ENCODE measurements around the gene ARGLU1.

ARGLU1 gene

DNA sequence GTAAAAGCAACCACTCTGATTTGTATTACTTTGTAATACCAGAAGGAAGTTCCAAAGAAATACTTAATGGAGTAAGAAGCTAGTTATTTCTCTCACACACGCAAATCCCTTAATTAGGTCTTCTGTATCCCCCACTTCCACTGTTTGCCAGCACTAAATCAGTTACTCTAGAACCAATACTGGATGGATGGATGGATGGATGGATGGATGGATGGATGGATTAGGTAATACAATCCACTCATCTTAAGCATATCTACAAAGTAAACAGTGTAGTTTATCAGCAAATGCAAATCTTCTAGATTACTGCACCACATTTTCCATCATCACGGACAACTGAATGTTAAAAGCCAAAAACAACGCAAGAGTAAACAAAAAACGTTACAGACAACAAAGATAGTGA, 27.3 kb downstream of the ARGLU1 start:
- no peak for DNase-seq

DNA sequence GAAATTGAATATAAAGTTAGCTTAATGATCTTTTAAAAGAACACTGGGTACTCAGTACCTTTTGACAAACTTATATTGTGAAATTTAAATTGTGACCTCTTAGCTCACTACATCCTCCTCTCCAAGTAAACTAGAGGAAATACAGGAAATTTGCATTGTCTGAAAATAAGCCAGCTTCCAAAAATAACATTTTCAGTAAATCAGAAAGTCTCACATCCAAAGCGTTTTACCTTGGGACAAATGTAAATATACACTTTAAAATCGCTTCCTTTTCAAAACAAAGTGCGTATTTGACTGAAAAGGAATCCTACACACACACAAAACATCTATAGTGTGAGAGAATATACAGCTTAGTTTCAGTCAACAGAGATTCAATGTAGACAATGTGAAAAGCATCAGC, 30.4 kb downstream of the ARGLU1 start:
- no peak for DNase-seq

DNA sequence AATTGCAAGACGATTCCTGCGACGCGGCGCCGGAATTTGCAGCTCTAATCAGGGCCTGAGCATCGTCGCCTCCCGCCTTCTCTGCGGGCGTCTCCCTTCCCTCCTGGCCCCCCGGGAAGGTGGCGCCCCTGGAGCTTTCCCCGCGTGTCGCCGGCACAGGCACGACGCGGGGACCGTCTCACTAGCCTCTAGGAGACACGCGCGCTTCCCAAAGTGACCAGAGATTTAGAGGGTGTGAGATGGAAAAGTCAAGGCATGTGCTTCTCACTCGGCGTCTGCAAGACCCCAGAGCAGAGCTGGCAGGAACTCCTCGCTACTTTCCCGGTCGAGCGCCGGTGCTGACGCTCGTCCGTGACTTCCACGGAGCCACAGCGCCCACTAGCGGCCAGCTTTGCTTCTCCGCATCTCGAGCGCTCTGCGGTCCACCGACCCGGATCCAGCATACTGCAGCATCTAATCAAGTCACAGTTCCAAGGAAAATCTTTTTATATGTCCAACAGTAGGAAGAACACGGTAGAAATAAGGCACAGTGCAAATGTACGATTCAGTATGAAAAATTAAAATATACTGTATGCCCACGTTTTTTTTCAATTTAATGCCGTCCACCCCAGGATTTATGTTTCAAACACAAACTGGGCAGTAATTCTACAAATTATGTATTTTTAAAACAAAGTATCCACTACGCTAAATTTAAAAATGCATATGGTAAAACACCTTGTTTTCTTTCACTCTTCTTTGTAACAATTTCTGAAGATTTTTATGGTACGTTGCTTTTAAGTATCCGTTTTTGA, 31.5 kb downstream of the ARGLU1 start:
- peak; percentile 73 for DNase-seq

DNA sequence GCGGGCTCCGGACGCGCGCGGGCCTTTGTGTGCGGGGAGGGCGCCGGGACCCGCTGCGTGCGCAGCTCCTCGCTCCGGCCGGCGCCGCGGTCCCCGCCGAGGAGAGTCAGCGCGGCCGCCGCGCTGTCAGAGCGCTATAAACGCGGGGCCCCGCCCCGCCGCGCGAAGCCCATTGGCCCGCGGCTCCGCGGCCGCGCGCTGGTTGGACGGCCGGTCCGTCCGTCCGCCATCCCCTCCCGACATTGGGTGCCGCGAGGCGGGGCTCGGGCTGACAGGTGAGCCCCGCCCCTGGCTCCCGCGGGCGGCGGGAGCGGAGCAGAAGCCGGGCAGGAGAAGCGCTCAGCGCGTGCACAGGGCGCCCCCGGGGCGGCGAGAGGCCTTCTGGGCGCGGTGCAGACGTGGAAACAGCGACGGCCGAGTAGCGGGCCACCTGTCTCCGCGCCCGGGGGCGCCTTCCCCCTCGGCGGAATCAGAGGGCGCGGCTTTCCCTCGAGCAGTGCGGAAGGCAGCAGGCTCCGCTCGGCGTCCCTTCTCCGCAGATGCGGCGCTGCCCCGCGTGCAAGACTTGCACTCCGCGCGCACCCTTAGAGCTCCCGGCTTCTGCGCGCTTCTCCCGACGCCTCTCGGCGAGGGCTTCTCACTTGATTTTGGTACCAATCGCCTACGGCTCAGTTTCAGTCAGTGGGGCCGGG, 32.2 kb downstream of the ARGLU1 start, which contains the start of gene EFNB2:
TSS of gene EFNB2 (minus strand) at position 111 of the 692 bp plus-strand sequence. CDS start 698 bp downstream, outside the sequence.
- peak; percentile 94 for DNase-seq

DNA sequence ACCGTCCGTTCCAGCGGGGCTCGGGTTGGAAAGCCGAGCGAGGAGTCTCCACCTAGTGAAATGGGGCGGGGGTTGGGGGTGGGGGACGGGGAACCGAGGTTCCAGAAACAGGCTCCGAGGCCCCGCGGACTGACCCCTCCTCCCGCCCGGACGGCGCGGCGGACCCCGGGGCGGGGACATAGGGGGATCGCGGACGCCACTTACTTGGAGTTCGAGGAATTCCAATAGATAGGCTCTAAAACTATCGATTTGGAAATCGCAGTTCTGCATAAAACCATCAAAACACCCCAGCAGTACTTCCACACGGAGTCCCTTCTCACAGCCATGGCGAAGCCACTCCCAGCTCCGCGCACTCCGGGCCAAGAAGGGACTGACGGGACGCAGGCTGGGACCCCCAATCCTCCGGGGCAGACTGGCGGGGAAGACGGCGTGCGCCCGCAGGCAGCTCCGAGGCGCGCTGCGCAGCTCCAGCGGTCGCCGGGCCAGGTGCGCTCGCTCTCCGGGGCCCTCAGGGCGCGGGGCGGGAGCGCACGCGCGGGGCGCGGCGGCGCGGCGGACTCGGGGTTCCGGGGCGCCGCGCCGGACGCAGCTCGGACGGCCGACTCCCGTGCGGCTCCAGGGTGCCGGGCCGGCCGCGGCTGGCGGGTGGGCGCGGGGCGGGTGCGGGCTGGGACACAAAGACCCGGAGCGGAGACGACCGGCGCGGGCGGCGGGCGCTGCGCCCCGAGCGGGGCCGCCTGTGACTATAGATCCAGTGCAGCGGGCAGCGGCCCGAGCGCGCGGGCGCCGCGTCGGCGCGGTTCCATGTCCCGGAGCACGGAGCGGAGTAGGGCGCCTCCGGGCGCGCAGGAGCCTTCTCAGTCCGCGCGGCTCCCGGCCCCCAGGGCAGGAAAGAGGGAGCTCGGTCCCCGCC, 33.0 kb downstream of the ARGLU1 start:
- no peak for DNase-seq

DNA sequence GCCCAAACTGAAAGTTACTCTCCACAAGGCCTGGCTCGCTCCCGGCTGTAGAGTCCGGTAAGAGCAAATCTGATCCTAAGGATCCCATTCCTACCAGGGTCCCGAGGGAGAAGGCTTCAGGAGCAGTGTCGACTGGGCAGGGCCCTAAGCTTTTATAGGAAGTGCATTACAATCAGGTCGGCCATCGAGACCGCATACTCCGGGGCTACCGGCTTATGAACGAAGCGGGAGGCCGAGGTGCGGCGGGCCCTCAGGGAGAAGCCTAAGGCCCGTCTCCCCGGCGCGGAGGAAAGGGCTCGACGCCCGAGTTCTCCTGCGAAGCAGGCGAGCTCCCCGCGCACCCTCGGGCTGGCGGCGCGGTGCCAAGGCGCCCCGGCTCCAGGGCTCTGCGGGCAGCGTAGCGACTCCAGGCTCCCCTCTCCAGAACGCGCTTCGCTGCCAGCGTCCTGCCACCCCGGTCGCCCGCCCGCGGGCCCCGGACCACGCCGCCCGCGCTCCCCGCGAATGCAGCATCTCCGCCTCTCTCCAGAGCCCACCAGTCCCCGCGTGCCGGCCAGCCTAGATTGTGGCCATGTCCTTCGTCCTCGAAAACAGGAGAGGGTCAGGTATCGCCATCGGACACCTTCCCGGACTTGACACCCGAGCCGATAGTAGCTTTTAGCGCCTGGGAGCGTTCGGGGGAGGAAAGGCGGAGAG, 33.8 kb downstream of the ARGLU1 start:
- DNase-seq: peak; percentile 46

DNA sequence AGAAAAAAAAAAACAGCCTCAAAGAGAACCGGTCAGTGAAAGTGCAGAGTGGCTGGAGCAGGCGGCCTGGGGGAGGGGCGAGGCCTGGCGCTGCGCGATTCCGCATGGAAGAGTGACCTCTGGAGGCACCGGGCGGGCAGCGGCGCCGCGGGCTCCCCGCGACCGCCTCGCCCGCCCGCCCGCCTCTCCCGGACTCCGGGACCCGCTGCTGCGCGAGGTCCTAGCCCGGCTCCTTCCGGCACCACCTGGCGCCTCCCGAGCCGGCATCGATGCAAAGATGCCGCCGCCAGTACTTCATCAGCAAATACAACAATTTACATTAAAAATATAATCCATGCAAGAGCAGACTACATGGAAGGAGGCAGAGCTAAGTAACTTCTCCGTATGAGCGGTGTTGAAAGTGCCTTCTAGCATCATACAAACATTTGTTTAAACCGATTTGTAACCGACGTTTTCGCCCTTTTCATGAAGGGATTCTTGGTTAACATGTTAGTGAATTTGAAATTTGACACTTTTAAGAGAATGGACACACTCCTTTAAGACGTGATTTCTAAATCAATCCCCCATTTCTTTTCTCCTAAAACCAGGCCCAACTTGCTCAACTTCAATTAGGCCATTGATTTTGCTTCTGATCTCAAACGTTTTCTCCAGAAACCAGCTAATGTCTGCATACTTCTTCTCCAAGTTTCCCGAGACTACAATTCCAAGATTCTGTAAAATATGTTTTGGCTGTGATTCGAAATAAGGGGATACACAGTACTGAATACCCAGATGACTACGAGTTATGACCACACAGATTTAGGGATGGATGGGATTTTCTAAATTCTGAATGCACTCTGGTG, 34.6 kb downstream of the ARGLU1 start:
- DNase-seq: peak; percentile 70

DNA sequence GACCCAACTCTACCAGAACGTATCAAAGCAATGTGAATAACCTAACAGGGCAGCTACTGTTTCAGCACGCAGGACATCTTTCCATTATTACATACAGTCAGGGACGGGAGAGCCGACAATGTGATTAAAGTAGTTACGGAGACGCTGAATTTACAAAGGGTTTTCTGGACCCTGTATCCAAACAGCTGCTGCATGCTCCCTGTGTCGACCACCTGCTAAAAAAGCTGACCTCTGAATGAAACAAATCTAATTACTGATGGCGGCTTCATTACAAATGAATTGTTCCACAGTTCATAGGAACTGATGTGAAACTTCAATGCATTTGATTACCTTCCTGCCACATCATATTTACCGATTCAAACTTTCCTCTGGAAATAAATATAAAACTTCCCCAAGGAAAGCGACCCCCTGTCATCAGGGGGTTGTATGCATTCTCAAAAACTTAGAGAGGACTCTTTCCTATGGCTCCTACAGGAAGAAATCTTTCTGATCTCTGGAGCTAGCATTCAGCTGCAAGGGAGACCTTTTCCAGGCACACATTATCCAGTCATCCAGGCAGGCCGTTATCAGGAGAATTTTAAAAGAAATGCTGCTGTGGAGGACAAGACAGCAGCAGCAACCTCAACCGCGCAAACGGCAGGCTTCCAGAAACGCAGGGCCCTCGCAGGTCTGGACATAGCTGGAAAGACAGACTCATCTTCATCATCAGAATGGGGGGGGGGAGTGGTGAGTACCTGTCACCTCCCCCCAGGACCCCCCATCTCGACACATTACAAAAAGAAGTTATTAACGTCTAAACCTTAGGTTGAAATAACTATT, 35.6 kb downstream of the ARGLU1 start:
- peak; percentile 25 for DNase-seq

DNA sequence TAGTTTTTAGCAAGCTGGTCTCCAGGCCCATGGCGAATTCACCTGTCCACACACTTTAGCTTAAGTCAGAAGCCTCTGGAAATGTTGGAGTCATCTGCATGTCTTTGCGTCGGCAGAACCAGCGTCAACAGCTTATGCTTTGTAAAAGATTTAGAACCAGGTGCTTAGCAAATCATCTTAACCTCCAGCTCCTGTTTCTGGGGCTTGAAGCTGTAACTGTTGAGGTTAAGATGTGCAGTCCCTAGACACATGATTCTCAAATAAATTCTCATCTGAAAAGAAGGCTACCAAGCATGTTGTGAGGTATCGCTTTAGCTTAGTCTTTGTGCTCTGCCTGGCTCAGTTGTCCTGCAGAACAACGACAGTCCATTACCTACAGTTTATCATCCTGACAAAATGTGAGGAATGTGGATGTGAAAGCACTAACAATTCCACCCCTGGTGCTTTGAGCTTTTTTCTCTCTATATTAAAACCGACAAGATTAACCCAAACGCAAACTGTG, 36.9 kb downstream of the ARGLU1 start:
- no peak for DNase-seq

DNA sequence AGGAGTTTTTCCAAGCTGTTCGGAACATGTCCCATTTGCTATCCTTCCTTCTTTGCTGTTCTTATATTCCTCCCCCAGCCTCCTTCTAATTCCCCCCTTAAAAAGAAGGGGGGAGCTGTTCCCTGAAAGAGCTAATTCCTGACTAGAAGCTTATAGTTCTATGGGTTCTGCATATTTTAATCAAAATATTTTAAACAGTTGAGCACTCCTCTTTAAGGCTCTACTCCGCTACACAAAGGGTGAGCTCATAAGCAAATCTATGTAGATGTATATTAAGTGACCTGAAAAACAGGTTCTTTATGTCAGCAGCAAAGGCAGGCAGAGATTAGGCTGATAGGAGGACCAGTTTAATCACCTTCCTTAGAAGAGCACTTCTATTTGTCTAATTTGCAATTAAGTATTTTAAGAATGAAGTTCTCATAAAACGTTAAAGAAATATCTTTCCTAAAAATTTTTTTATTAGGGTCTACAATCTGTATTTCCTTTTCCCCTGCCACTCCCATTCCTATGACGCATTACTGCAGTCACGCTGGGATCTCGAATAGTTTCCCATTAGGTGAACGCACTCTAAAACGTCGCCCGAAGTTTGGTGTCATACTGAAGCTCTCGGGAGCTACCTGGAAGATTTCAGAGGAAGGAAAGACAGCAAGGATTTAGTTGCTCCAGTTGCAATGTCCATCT, 37.6 kb downstream of the ARGLU1 start:
- DNase-seq: no peak

DNA sequence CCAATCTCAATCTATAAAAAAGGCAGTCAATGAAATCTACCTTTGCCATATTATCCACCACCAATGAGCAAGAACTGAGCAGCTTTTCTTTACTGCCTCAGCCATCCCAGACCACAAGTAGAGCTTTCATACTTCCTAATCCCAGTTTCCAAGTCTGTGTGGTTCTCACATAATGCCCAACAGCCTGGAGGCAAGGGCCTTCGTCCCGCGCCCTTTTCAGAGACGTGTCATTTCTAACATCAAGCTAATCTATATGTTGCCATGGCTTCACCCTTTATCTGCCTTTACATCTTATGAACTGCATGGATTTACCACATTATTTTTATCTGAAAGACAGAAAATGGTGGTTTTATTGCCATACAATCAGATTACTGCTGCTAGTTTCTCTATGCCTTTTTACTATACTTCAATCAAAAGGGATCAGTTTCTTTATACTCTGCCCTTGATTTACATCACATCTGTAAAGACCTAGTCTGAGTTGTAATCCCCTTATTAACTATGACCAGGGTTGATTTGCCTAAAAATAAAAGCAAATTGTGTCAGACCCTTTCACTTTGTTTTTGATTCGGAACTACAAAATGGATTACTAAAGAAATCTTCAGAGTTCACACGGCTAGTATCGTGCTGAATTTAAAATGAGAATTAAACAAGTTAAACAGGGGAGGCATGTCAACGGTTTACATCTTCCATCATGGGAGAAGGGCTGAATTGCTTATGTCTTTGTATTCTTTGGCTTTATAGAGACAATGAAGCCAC, 38.3 kb downstream of the ARGLU1 start:
- DNase-seq: no peak

DNA sequence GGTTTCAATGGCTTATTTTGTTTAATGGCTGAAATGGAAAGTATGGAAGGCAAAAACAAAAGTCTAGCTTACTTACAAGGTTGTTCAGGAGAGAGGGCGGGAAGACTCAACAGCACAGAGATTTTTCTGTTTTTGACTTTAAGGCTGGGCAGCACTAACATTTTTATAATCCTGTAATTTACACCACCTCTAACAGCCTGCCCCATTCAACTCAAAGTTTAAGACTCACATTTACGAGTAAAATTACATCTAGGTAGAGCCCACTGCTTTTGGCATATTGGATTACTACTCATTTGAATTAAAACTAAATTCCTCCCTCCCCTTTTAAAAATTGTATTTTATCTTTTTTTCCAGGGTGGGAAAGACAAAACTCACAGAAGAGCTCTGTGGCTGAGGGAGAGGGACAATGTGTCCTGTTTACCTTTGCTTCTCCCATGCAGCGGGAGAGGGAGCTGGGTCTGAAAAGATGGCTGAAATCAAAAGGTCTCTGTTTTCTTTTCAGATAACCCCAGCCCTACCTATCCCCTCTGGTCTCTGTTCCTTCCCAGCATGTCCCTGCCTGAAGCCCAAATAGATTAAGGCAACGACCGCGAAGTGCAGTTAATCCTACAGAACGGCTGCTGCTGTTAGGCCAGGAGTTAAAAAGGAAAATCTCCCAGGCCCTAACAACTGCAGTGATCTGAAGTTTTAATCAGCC, 39.1 kb downstream of the ARGLU1 start:
- DNase-seq: no peak

DNA sequence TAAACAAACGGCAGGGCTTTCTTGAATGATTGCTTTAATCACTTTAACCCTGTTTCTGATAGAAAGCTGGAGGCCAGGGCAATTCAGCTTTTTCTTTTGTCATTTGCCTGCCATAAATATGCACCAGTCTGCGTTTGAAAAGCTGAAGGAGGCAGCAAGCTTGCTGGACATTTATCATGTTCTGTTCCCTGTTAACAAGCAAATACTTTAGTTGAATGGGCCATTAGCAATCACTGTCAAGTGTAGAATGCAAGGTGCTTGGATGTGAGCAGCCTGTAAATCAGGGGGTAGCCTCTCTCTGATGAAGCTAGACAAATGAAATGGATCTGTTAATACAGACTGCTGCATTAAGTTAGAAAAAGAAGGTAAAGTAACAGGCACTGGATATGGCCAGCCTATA, 40.1 kb downstream of the ARGLU1 start:
- DNase-seq: no peak

DNA sequence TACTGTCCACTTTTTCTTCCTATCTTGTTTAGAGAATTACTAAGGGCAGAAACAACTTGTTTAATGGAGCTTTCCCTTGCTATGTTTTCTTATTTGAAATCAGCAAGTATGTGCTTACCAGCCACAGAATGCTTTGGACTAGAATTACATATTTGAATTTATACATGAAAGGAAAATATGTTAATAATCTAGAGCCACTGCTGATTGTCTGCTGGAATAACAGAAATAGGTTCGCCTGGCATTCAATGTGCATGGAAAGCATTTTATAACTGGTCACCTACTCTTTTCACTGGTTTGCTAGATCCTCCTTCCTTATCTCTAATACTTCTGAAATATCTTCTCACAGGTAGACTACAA, 40.5 kb downstream of the ARGLU1 start:
- DNase-seq: no peak

DNA sequence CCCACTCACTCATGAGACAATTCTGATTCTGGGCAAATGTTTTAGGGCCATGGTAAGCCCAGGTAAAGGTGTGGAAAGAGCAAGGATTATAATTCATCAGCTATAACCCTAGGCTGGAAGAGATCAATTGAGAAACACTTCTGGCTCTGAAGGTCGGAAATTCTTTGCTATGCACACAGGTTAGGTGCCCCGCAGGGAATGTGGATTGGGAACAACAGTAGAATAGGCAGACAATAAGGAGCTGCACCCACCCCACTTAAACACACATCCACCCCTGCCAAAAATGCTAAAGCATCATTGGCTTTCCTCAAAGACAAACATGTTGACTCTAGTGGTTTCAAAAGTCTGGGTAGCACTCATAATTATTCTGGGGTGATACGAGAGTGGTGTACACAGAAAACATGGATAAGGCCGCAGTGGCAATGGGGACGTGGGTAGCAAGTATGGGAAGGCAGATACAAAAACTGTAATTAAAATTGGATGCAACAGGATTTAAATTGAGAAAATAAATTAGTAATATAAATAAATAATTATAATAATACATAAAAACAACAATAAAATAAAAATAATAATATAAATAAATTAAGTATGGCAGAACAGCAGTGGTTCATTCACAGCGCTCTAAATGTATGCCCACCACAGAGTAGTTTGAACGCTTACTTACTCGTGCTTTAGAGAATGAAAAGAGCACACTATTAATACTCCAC, 41.0 kb downstream of the ARGLU1 start:
- DNase-seq: no peak

DNA sequence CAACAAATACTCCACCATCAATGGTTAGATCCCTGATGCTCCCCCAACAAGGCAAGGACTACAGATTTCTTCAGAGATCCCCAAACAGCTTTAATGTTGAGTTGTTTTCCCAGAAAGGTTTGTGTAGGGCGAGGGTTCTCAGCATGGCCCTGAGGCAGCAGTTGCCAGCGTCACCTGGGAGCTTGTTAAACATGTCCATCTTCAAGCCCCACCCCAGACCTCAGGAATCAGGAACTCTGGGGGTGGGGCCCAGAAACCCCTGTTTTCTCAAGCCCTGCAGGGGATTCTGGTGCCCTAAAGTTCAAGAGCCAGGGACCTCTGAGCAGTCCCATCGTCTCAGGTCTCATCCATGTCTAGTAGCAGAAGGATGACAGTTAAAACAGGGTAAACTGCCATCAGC, 42.1 kb downstream of the ARGLU1 start:
- DNase-seq: no peak

DNA sequence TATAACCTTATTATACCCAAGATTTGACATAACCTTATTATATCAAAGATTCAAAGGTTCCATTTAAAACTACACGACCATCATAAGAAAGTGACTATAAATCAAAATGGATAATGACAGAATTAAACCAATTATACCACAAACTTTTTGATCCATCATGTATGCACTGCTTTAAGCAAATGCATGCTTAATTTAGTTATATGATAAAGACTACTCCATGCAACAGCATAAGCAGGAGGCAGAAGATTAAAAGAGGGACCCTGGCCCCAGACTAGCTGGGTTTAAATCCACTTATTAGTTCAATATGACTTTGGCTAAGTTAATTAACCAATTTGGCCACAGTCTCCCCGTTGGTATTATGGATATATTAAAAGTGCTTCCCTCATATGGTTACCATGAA, 43.8 kb downstream of the ARGLU1 start:
- no peak for DNase-seq

DNA sequence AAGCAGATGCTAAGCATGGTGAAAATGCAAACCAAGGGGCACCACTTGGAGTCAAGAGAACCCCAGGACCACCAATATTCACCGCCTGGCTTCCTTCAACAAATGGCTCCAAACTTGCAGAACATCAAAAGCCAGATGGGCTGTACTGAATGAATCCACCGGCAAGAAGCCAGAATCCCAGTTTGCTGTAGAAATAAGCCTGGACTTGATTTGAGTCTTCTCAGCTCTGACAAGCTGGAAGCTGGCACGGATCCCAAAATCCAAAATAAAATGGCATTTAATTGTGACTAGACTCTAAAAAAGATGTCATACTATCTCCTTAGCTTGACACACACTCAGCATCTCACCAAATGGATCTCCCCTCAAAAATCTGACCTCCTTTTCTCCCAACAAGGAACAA, 44.4 kb downstream of the ARGLU1 start:
- DNase-seq: no peak

Measured in NCI-H226 (cell line).